GM19438 (cell line): ENCODE data around the gene PIP5K1C.

Experiments used
- ATAC-seq: cut with Tn5 transposase; IDR thresholded peaks from one replicate; pipeline ENCODE4 v1.9.1; 2021; ENCODE audit warnings: low read depth; ENCODE audit not compliant: unreplicated experiment

The PIP5K1C gene

GRCh38 chr19:3722443-3723109 is 22.3 kb upstream of the PIP5K1C start:
- no peak for ATAC-seq

- no peak for ATAC-seq
These were observed 21.7 kb upstream of the PIP5K1C start for GRCh38 chr19:3721887-3722442.

GRCh38 chr19:3721131-3721886 is 21.0 kb upstream of the PIP5K1C start:
- ATAC-seq = no peak

- no peak for ATAC-seq
These were observed 20.2 kb upstream of the PIP5K1C start for GRCh38 chr19:3720349-3720917.

GRCh38 chr19:3719868-3720267 is 19.6 kb upstream of the PIP5K1C start:
- ATAC-seq = no peak

GRCh38 chr19:3716147-3716668 is 15.9 kb upstream of the PIP5K1C start:
- no peak for ATAC-seq

- ATAC-seq = no peak
These were observed 12.7 kb upstream of the PIP5K1C start for GRCh38 chr19:3712663-3713611.

- ATAC-seq = no peak
These were observed 10.1 kb upstream of the PIP5K1C start for GRCh38 chr19:3710265-3710812.

GRCh38 chr19:3708207-3708931 is 8.1 kb upstream of the PIP5K1C start, which contains the start of gene TJP3:
Gene TJP3, plus strand, starts transcription at chr19:3708384. Its CDS starts 20,049 bp downstream, at chr19:3728433.
- ATAC-seq = no peak

- no peak for ATAC-seq
These were observed 7.6 kb upstream of the PIP5K1C start for GRCh38 chr19:3707868-3708206.

GRCh38 chr19:3701200-3701599 is 932 bp upstream of the PIP5K1C start:
- ATAC-seq = no peak

- ATAC-seq = peak; percentile 10
These were observed 477 bp downstream of the PIP5K1C start for GRCh38 chr19:3699741-3700241.

GRCh38 chr19:3698974-3699740 is 1.1 kb downstream of the PIP5K1C start:
- ATAC-seq = no peak

GRCh38 chr19:3698386-3698950 is 1.8 kb downstream of the PIP5K1C start:
- ATAC-seq = no peak

- ATAC-seq = no peak
These were observed 2.4 kb downstream of the PIP5K1C start for GRCh38 chr19:3697671-3698385.

GRCh38 chr19:3697094-3697493 is 3.2 kb downstream of the PIP5K1C start:
- ATAC-seq = no peak

- ATAC-seq = no peak
These were observed 3.6 kb downstream of the PIP5K1C start for GRCh38 chr19:3696660-3696995.
